ENCODE data around the gene TYRP1.

DNA sequence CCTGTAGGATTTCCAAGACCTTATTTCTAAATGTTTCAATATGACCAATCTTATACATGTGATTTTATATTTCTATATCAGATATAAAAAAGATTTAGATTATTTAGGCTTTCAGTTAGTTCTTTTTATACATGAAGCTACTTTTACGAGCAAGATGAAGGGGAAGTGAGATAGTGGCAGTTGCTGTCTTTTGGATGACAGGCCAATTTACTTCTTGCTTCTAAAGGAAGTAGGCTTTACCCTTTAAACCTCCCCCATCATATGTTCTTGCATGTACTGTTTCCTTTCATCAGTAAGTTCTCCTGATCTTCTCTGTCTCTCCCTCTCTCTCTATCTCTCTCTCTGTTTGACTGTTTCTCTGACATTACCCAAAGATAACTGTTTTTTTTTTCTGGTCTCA is 4.0 kb upstream of the TYRP1 start:
- TF ChIP-seq, protein P1, sequence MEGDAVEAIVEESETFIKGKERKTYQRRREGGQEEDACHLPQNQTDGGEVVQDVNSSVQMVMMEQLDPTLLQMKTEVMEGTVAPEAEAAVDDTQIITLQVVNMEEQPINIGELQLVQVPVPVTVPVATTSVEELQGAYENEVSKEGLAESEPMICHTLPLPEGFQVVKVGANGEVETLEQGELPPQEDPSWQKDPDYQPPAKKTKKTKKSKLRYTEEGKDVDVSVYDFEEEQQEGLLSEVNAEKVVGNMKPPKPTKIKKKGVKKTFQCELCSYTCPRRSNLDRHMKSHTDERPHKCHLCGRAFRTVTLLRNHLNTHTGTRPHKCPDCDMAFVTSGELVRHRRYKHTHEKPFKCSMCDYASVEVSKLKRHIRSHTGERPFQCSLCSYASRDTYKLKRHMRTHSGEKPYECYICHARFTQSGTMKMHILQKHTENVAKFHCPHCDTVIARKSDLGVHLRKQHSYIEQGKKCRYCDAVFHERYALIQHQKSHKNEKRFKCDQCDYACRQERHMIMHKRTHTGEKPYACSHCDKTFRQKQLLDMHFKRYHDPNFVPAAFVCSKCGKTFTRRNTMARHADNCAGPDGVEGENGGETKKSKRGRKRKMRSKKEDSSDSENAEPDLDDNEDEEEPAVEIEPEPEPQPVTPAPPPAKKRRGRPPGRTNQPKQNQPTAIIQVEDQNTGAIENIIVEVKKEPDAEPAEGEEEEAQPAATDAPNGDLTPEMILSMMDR (IDR thresholded peaks at IDR 0.05): no peak
- TF ChIP-seq POLR2A (IDR thresholded peaks at IDR 0.05): no peak

Measured in body of pancreas (tissue), 4 donors.